Lung (tissue), 12 donors: ENCODE results near the gene N4BP2L1. TPM values are rescaled to one million over a fixed set of nuclear protein-coding genes. Genes with fewer than 3 reads are reported as not detected.

Experiments
- ATAC-seq: fragments of 200-7000 bp; cut with Tn5 transposase; one replicate; pipeline ENCODE4 v1.9.1; 2020; ENCODE audit warnings: moderate number of reproducible peaks; ENCODE audit not compliant: insufficient read depth, low FRiP score
- DNase-seq, 3 donors: peaks; one replicate each; pipeline ENCODE4 v3.0.0-alpha.2; 2013 to 2017
- H3K27ac ChIP-seq, 2 donors: one replicate each; pipeline ENCODE4 v1.5.1; 2013; ENCODE audit warnings: mild to moderate bottlenecking in 2 of 2, moderate library complexity in 2 of 2, control low read depth in 1 of 2, inconsistent platforms in 1 of 2, low read depth in 1 of 2, low read length in 1 of 2
- H3K27me3 ChIP-seq, 3 donors: one replicate each; pipeline ENCODE4 v1.5.1; 2013; ENCODE audit warnings: low read length in 2 of 3; ENCODE audit not compliant: control insufficient read depth in 3 of 3, insufficient read depth in 3 of 3
- H3K36me3 ChIP-seq, 4 donors: one replicate each; pipeline ENCODE4 v1.5.1; 2013; ENCODE audit warnings: low read length in 4 of 4, mild to moderate bottlenecking in 1 of 4, moderate library complexity in 1 of 4; ENCODE audit not compliant: control insufficient read depth in 4 of 4, insufficient read depth in 4 of 4
- H3K4me1 ChIP-seq, 5 donors: one replicate each; pipeline ENCODE4 v1.5.1; 2013; ENCODE audit warnings: low read length in 5 of 5, mild to moderate bottlenecking in 2 of 5, moderate library complexity in 1 of 5; ENCODE audit not compliant: control insufficient read depth in 5 of 5, insufficient read depth in 5 of 5
- H3K4me3 ChIP-seq: one replicate; pipeline ENCODE4 v1.5.1; 2013; ENCODE audit warnings: mild to moderate bottlenecking, control low read depth, moderate library complexity
- H3K9ac ChIP-seq, 2 donors: one replicate each; pipeline ENCODE4 v1.5.1; 2013; ENCODE audit warnings: low read length in 2 of 2, control low read depth in 1 of 2; ENCODE audit not compliant: insufficient read depth in 1 of 2
- H3K9me3 ChIP-seq, 4 donors: one replicate each; pipeline ENCODE4 v1.5.1; 2013; ENCODE audit warnings: low read length in 3 of 4, mild to moderate bottlenecking in 1 of 4, moderate library complexity in 1 of 4; ENCODE audit not compliant: control insufficient read depth in 4 of 4, insufficient read depth in 3 of 4
- WGBS, 2 donors: extraction: QIAGEN DNeasy Blood & Tissue Kit; methylation state at CpG; one replicate each; pipeline ENCODE4 v1.1.7; 2013; 5-methylcytosine and 5-hydroxymethylcytosine counted together
- polyA plus RNA-seq, 2 donors: library from polyadenylated mRNA; stranded (reverse); fragments of 200-250 nt; gene quantifications; one replicate each; pipeline ENCODE4 v1.2.1, GENCODE V29; 2013
- total RNA-seq, 2 donors: library from RNA; depleted of rRNA in 1 of 2; stranded (reverse); fragments of >200 nt in 1 of 2; gene quantifications; one replicate each; pipeline ENCODE4 v1.2.1, GENCODE V29; 2014 to 2021
- TF ChIP-seq, protein P1 (sequence below): IDR thresholded peaks from 2 replicates; pipeline ENCODE4 v1.5.1; 2012; ENCODE audit warnings: mild to moderate bottlenecking; ENCODE audit errors: control extremely low read depth, extremely low read depth
- donor health status: control.
- donor health status: control.
- donor health status: Bipolar disorder and iron deficiency.
- donor health status: healthy.
- donor health status: DM: yes; HTN: yes; CAD: no.

N4BP2L1 gene
- total and polyA plus RNA-seq, 4 donors = 12.4 to 81.8 (median 17.1) TPM

DNA sequence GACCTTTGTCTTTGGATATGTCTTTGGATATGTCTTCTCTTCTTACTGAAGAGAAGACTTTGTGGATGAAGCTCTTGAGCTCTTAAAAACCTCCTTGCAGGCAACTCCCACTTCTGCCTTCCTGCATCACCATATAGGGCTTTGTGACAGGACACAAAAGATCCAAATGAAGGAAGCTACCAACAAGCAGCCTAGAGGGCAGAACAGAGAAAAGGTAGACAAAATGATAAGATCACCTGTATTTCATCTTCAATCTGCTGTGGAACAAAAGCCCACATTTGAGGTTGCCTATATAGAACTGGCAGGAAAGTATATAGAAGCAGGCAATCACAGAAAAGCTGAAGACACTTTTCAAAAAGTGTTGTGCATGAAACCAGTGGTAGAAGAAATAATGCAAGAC is 42.5 kb downstream of the N4BP2L1 start:
- Histone ChIP-seq H3K9me3 (no peaks in the 10 kb centered on the region), H3K27ac (no peak overlapping the region), H3K4me1 (no peaks in the 10 kb centered on the region), H3K4me3 (no peak overlapping the region), H3K36me3 (peaks cover 0 to 4% (median 2%) of the 10 kb centered on the region in 4 donors), H3K27me3 (no peaks in the 10 kb centered on the region), H3K9ac (no peak overlapping the region)
- DNase-seq (no peak), ATAC-seq (no peak)
- TF ChIP-seq, protein P1, sequence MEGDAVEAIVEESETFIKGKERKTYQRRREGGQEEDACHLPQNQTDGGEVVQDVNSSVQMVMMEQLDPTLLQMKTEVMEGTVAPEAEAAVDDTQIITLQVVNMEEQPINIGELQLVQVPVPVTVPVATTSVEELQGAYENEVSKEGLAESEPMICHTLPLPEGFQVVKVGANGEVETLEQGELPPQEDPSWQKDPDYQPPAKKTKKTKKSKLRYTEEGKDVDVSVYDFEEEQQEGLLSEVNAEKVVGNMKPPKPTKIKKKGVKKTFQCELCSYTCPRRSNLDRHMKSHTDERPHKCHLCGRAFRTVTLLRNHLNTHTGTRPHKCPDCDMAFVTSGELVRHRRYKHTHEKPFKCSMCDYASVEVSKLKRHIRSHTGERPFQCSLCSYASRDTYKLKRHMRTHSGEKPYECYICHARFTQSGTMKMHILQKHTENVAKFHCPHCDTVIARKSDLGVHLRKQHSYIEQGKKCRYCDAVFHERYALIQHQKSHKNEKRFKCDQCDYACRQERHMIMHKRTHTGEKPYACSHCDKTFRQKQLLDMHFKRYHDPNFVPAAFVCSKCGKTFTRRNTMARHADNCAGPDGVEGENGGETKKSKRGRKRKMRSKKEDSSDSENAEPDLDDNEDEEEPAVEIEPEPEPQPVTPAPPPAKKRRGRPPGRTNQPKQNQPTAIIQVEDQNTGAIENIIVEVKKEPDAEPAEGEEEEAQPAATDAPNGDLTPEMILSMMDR = no peak

DNA sequence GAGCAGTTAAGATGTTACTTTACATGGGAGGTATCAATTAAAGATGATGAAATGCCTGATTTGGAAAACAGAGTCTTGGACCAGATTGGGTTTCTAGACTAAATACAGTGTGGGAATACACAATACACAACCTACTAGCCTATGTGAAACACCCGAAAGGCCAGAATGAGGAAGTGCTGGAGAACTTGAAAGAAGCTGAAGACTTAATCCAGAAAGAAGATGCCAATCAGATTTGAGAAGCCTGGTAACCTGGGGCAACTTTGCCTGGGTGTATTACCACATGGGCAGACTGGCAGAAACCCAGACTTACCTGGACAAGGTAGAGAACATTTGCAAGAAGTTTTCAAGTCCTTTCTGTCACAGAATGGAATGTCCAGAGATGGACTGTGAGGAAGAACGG is 43.2 kb downstream of the N4BP2L1 start:
- H3K36me3 ChIP-seq = peaks cover 0 to 4% (median 2%) of the 10 kb centered on the region in 4 donors
- no peaks in the 10 kb centered on the region for H3K4me1 ChIP-seq
- no peak overlapping the region for H3K4me3 ChIP-seq
- WGBS, 2 donors = 58 to 76% methylated on average over 2 of the region's 2 CpGs
- no peak overlapping the region for H3K9ac ChIP-seq
- TF ChIP-seq, protein P1 = no peak
- ATAC-seq (no peak), DNase-seq (no peak)
- no peaks in the 10 kb centered on the region for H3K27me3 ChIP-seq
- H3K27ac ChIP-seq = no peak overlapping the region
- H3K9me3 ChIP-seq = no peaks in the 10 kb centered on the region

DNA sequence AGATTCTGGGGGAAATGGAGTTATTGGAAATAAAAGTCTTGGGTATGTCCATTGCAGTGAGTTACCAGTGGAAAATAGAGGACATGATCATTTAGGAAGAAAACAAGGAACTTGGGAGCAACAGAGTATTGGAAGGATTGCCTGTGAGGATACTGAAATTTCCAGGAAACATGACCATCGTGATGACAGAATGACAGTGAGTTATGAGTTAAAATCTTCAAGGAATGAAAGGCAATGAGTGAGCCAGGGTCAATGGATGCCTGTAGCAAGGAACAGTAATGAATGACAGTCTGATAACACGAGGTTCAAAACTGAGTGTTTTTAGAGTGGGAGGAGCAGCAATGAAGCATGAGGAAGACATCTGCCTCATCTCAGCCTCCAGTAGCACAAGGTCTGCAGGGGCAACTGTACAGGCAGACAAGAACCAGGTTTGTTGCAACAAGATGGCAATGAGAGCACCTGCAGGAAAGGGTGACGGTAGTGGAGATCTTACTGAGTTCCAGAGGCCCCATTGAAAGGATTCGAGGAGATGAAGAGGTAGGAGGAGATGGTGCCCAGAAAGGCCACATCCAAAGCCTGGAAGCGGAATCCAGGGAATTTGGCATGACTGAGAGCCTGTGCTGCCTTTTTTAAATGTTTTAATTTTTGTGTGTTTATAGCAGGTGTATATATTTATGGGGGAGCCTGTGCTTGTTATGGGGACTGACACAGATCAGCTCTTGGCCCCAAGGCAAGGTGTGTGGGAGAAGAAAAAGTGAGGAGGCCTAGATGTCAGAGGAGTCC is 43.9 kb downstream of the N4BP2L1 start:
- DNase-seq (no peak), ATAC-seq (no peak)
- H3K4me1 ChIP-seq = no peaks in the 10 kb centered on the region
- no peaks in the 10 kb centered on the region for H3K9me3 ChIP-seq
- no peaks in the 10 kb centered on the region for H3K27me3 ChIP-seq
- TF ChIP-seq, protein P1 = no peak
- no peak overlapping the region for H3K27ac ChIP-seq
- H3K9ac ChIP-seq = no peak overlapping the region
- peaks cover 0 to 4% (median 2%) of the 10 kb centered on the region in 4 donors for H3K36me3 ChIP-seq
- H3K4me3 ChIP-seq = no peak overlapping the region
- 78 to 90% methylated on average over 5 of the region's 5 CpGs for WGBS, 2 donors
